ENCODE data around the gene GNA15. TPM values are rescaled to one million over a fixed set of nuclear protein-coding genes. Genes with fewer than 3 reads are reported as not detected.

Gene GNA15
- total RNA-seq, 1 donor from 2014 or later, result 0.13 TPM

DNA sequence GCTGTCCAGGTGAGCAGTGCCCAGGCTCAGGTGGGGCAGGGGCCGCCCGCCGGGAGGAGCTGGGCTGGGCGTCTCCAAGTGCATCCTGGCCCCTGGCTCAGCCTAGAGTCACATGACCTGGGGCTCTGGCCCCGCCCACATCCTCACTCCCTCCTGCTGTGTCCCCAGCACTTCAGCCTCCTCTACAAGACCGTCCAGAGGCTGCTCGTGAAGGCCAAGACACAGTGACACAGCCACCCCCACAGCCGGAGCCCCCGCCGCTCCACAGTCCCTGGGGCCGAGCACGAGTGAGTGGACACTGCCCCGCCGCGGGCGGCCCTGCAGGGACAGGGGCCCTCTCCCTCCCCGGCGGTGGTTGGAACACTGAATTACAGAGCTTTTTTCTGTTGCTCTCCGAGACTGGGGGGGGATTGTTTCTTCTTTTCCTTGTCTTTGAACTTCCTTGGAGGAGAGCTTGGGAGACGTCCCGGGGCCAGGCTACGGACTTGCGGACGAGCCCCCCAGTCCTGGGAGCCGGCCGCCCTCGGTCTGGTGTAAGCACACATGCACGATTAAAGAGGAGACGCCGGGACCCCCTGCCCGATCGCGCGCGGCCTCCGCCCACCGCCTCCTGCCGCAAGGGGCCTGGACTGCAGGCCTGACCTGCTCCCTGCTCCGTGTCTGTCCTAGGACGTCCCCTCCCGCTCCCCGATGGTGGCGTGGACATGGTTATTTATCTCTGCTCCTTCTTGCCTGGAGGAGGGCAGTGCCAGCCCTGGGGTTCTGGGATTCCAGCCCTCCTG is 71.8 kb downstream of the GNA15 start:
- no peak for DNase-seq (ENCODE audit: low spot score in 2 of 2, unreplicated experiment in 2 of 2)

GRCh38 chr19:3208317-3209207 is 72.7 kb downstream of the GNA15 start:
- H3K27me3 Mint-ChIP-seq (ENCODE audit: low read depth), result no peaks in the 10 kb centered on the region
- TF ChIP-seq CTCF (IDR thresholded peaks at IDR 0.05; ENCODE audit: unreplicated experiment), result no peak
- H3K27ac Mint-ChIP-seq, result no peak overlapping the region
- no peaks in the 10 kb centered on the region for H3K4me1 Mint-ChIP-seq
- H3K36me3 Mint-ChIP-seq, result peaks cover 2% of the 10 kb centered on the region
- DNase-seq (ENCODE audit: low spot score in 2 of 2, unreplicated experiment in 2 of 2), result no peak
- no peak overlapping the region for H3K4me3 Mint-ChIP-seq
- no peaks in the 10 kb centered on the region for H3K9me3 Mint-ChIP-seq

More for the DNA sequence above, 71.8 kb downstream of the GNA15 start:
- Mint-ChIP-seq H3K9me3 (no peaks in the 10 kb centered on the region), H3K36me3 (peaks cover 2% of the 10 kb centered on the region), H3K4me3 (no peak overlapping the region), H3K27ac (no peak overlapping the region), H3K4me1 (no peaks in the 10 kb centered on the region), H3K27me3 (ENCODE audit: low read depth) (no peaks in the 10 kb centered on the region)
- no peak for TF ChIP-seq CTCF (IDR thresholded peaks at IDR 0.05; ENCODE audit: unreplicated experiment)

GRCh38 chr19:3210347-3211017 is 74.6 kb downstream of the GNA15 start:
- Mint-ChIP-seq H3K27me3 (ENCODE audit: low read depth) (no peaks in the 10 kb centered on the region), H3K9me3 (no peaks in the 10 kb centered on the region), H3K27ac (no peak overlapping the region), H3K4me1 (no peaks in the 10 kb centered on the region), H3K4me3 (no peak overlapping the region), H3K36me3 (peaks cover under 1% of the 10 kb centered on the region)
- TF ChIP-seq CTCF (IDR thresholded peaks at IDR 0.05; ENCODE audit: unreplicated experiment), result no peak
- peak in 1 of 2 experiments; percentile 57 for DNase-seq (ENCODE audit: low spot score in 2 of 2, unreplicated experiment in 2 of 2)

DNA sequence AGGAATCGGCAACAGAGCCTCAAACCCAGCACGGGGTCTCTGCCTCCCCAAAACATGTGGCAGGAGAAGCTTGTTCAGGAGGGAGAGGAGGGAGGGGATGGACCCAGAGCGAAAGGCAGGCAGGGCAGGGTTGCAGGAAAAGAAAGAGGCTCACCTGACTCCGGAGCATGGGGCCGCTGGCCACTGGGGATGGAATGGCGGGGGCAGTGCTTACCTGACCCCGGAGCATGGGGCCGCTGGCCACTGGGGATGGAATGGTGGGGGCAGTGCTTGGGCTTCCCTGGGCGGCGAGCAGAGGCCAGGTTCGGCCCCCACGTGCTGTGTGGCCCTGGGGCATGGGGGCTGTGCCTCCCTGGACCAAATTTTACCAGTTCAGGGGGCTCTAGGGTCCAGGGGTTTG is 75.4 kb downstream of the GNA15 start:
- no peak overlapping the region for H3K4me3 Mint-ChIP-seq
- no peaks in the 10 kb centered on the region for H3K9me3 Mint-ChIP-seq
- no peaks in the 10 kb centered on the region for H3K27me3 Mint-ChIP-seq (ENCODE audit: low read depth)
- no peak for TF ChIP-seq CTCF (IDR thresholded peaks at IDR 0.05; ENCODE audit: unreplicated experiment)
- no peaks in the 10 kb centered on the region for H3K36me3 Mint-ChIP-seq
- DNase-seq (ENCODE audit: low spot score in 2 of 2, unreplicated experiment in 2 of 2), result no peak
- H3K27ac Mint-ChIP-seq, result no peak overlapping the region
- H3K4me1 Mint-ChIP-seq, result no peaks in the 10 kb centered on the region

DNA sequence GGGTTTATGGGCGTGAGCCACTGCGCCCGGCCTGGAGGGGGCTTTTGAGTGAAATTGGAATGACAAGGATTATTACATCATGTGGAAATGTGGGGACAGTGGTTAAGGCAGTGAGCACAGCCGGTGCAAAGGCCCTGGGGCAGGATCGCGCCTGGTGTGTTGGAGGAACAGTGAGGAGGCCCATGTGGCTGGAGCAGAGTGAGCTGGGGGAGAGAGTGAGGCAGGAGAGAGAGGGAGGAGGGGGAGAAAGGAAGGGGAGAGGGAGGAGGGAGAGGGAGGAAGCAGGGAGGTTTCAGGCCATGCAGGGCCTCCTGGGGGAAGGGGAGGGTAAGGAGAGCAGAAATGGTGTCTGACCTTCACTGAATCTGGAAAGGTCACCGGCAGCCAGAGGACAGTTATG is 77.3 kb downstream of the GNA15 start:
- DNase-seq (ENCODE audit: low spot score in 2 of 2, unreplicated experiment in 2 of 2), result no peak
- Mint-ChIP-seq H3K4me3 (no peak overlapping the region), H3K27me3 (ENCODE audit: low read depth) (no peaks in the 10 kb centered on the region), H3K36me3 (no peaks in the 10 kb centered on the region), H3K9me3 (no peaks in the 10 kb centered on the region), H3K27ac (no peak overlapping the region), H3K4me1 (no peaks in the 10 kb centered on the region)
- TF ChIP-seq CTCF (IDR thresholded peaks at IDR 0.05; ENCODE audit: unreplicated experiment), result no peak

Other genes with a start within 250 kb of the GNA15 start
- 3.9 to 4.5 TPM (median 4.1 TPM) in 3 replicates for gene ZNF57, start 235.1 kb upstream of the GNA15 start, total RNA-seq
- gene ZNF77, start 191.1 kb upstream of the GNA15 start, total RNA-seq, result 7.8 to 9.9 TPM (median 7.9 TPM) in 3 replicates
- 4.3 to 7.6 TPM (median 6.9 TPM) in 3 replicates for gene TLE6, start 158.5 kb upstream of the GNA15 start, total RNA-seq
- 101 to 103 TPM (median 101 TPM) in 3 replicates for gene TLE2, start 106.8 kb upstream of the GNA15 start, total RNA-seq
- 411 to 417 TPM (median 413 TPM) in 3 replicates for gene TLE5, start 73.5 kb upstream of the GNA15 start, total RNA-seq
- gene GNA11, start 41.7 kb upstream of the GNA15 start, total RNA-seq, result 35.9 to 40.0 TPM (median 36.3 TPM) in 3 replicates
- gene S1PR4, start 42.7 kb downstream of the GNA15 start, total RNA-seq, result not detected in 3 replicates
- gene NCLN, start 49.9 kb downstream of the GNA15 start, total RNA-seq, result 51.2 to 53.0 TPM (median 51.5 TPM) in 3 replicates
- 2.3 to 2.6 TPM (median 2.4 TPM) in 3 replicates for gene CELF5, start 88.6 kb downstream of the GNA15 start, total RNA-seq
- gene NFIC, start 230.6 kb downstream of the GNA15 start, total RNA-seq, result 28.6 to 32.9 TPM (median 32.2 TPM) in 3 replicates